A549 (cell line): ENCODE data around the gene EYA2. TPM values are rescaled to one million over a fixed set of nuclear protein-coding genes. Genes with fewer than 3 reads are reported as not detected.

Experiments
- ATAC-seq, 2 experiments: fragments of 200-7000 bp in 1 of 2; fragments of >200 bp in 1 of 2; cut with Nextera tagmentation in 1 of 2; cut with Tn5 transposase in 1 of 2; 3 replicates each; pipeline versions ENCODE4 v1.8.0 to v1.9.1; 2018 to 2020; ENCODE audit warnings: mild to moderate bottlenecking in 1 of 2, moderate library complexity in 1 of 2
- CTCF ChIA-PET: fragments of 300-600 bp; sonication (Branson Sonifier 250); formaldehyde crosslinking; extraction: SDS; loops from one replicate; lab custom pipeline; 2021; ENCODE audit warnings: antibody characterized with exemption, inconsistent platforms; lab: Yijun Ruan, JAX
- POLR2A ChIA-PET: fragments of 350-600 bp; formaldehyde crosslinking; extraction: SDS; loops from one replicate; lab custom pipeline; 2021; ENCODE audit warnings: antibody characterized with exemption, inconsistent platforms; lab: Yijun Ruan, JAX
- DNase-seq, 2 experiments: peaks; one replicate each; pipeline versions ENCODE4 v3.0.0 to v3.0.0-alpha.2; 2011 to 2016; ENCODE audit warnings: low read depth in 1 of 2, low spot score in 1 of 2
- FAIRE-seq: peaks from 2 replicates; lab custom pipeline; 2011; peaks lifted over from hg19 to GRCh38; lab: Jason Lieb, UNC
- H3K27ac ChIP-seq, 2 experiments: fragments of >200 bp; sonication (Bioruptor Twin); formaldehyde crosslinking; 3 replicates each; pipeline ENCODE4 v1.5.1; 2016 to 2017
- H3K4me1 ChIP-seq: fragments of >200 bp; sonication (Bioruptor Twin); formaldehyde crosslinking; 3 replicates; pipeline ENCODE4 v1.6.1; 2016
- H3K4me2 ChIP-seq: fragments of >200 bp; sonication (Bioruptor Twin); formaldehyde crosslinking; 3 replicates; pipeline ENCODE4 v1.6.1; 2016
- H3K4me3 ChIP-seq: fragments of >200 bp; sonication (Bioruptor Twin); formaldehyde crosslinking; 3 replicates; pipeline ENCODE4 v1.5.1; 2016
- H3K9me3 ChIP-seq: fragments of >200 bp; sonication (Bioruptor Twin); formaldehyde crosslinking; 3 replicates; pipeline ENCODE4 v1.6.1; 2016
- CHD2 ChIP-seq: fragments of 150-350 bp; IDR thresholded peaks from 2 replicates; pipeline ENCODE4 v1.6.1; 2014; ENCODE audit warnings: low read length; ENCODE audit not compliant: partially characterized antibody
- CHD4 ChIP-seq: fragments of 200-600 bp; sonication (generic); IDR thresholded peaks from 2 replicates; pipeline ENCODE4 v1.6.1; 2016; ENCODE audit warnings: antibody characterized with exemption, mild to moderate bottlenecking, borderline replicate concordance
- CTCF ChIP-seq: fragments of >200 bp; sonication (Bioruptor Twin); formaldehyde crosslinking; IDR thresholded peaks from 3 replicates; pipeline ENCODE4 v1.5.1; 2016
- E2F6 ChIP-seq: IDR thresholded peaks from 2 replicates; pipeline ENCODE4 v1.6.1; 2012; ENCODE audit warnings: low read depth, borderline replicate concordance
- FOXS1 ChIP-seq: fragments of 250-450 bp; sonication (Bioruptor Pico); IDR thresholded peaks from 2 replicates; pipeline ENCODE4 v1.5.0; 2020; ENCODE audit warnings: mild to moderate bottlenecking, moderate library complexity
- HDAC2 ChIP-seq: fragments of 200-600 bp; sonication (generic); IDR thresholded peaks from 2 replicates; pipeline ENCODE4 v1.6.1; 2016
- JUNB ChIP-seq: fragments of >200 bp; sonication (Bioruptor Twin); formaldehyde crosslinking; IDR thresholded peaks from 2 replicates; pipeline ENCODE4 v1.6.1; 2016
- MAX ChIP-seq: IDR thresholded peaks from 2 replicates; pipeline ENCODE4 v1.6.1; 2012
- PBX3 ChIP-seq: IDR thresholded peaks from 2 replicates; pipeline ENCODE4 v1.6.1; 2012
- RAD21 ChIP-seq, 2 experiments: fragments of >200 bp in 1 of 2; sonication (Bioruptor Twin) in 1 of 2; formaldehyde crosslinking in 1 of 2; IDR thresholded peaks in 1 of 2; conservative IDR thresholded peaks in 1 of 2; 2 replicates in 1 of 2; 3 replicates in 1 of 2; pipeline ENCODE4 v1.6.1; 2012 to 2018; ENCODE audit warnings: inconsistent platforms in 1 of 2
- RARB ChIP-seq: fragments of 250-450 bp; sonication (Bioruptor Pico); IDR thresholded peaks from 2 replicates; pipeline ENCODE4 v1.8.0; 2021; ENCODE audit warnings: mild to moderate bottlenecking, moderate library complexity
- RCOR1 ChIP-seq: fragments of 150-350 bp; IDR thresholded peaks from 2 replicates; pipeline ENCODE4 v1.6.1; 2014; ENCODE audit warnings: antibody characterized with exemption, low read length, low read depth
- RNF2 ChIP-seq: fragments of 200-600 bp; sonication (generic); IDR thresholded peaks from 2 replicates; pipeline ENCODE4 v1.6.1; 2016; ENCODE audit warnings: low read depth, mild to moderate bottlenecking, antibody characterized with exemption, moderate library complexity, borderline replicate concordance
- TFCP2L1 ChIP-seq: fragments of 250-450 bp; sonication (Bioruptor Pico); IDR thresholded peaks from 2 replicates; pipeline ENCODE4 v1.5.0; 2021; ENCODE audit warnings: mild to moderate bottlenecking
- TP53 ChIP-seq: fragments of 250-450 bp; sonication (Bioruptor Pico); IDR thresholded peaks from 2 replicates; pipeline ENCODE4 v1.5.0; 2021; ENCODE audit warnings: mild to moderate bottlenecking, moderate library complexity
- ZSCAN20 ChIP-seq: fragments of 250-450 bp; sonication (Bioruptor Pico); IDR thresholded peaks from 2 replicates; pipeline ENCODE4 v1.8.0; 2022; ENCODE audit warnings: mild to moderate bottlenecking, moderate library complexity
- WGBS: methylation state at CpG from one replicate; pipeline ENCODE4 v1.1.6; 2017; ENCODE audit errors: missing lambda C conversion rate; 5-methylcytosine and 5-hydroxymethylcytosine counted together
- polyA plus RNA-seq, 4 experiments: library from polyadenylated mRNA; depleted of rRNA in 3 of 4; stranded (reverse); fragments of >200 nt; fragmentation: RNase III in 1 of 4; extraction: RNeasy Plus Mini Kit Qiagen cat#74134 plus additional on column Dnase treatment in 1 of 4; gene quantifications; 2 replicates in 3 of 4; 3 replicates in 1 of 4; pipeline ENCODE4 v1.2.3, GENCODE V29; 2011 to 2017

Gene EYA2
- polyA plus RNA-seq, 2 of the 4 experiments (the other 2 are of a cell fraction), result 4.5 to 4.6 TPM

GRCh38 chr20:47215653-47216397, 321.2 kb downstream of the EYA2 start:
- Histone ChIP-seq H3K27ac (no peak overlapping the region), H3K4me2 (no peak overlapping the region), H3K4me3 (no peak overlapping the region), H3K9me3 (no peaks in the 10 kb centered on the region), H3K4me1 (no peaks in the 10 kb centered on the region)
- no peak for ATAC-seq
- no peak for TF ChIP-seq FOXS1 (CRISPR knock-in tag)
- TF ChIP-seq TFCP2L1 (CRISPR knock-in tag), result no peak
- TF ChIP-seq CTCF, result no peak
- no peak for TF ChIP-seq PBX3
- TF ChIP-seq RCOR1, result no peak
- 90% methylated on average over 10 of the region's 10 CpGs for WGBS
- DNase-seq, result no peak
- POLR2A ChIA-PET, result no interaction called here
- no peak for FAIRE-seq
- CTCF ChIA-PET, result interaction anchor here (1.5 to 6.7 kb wide), 3 partner anchors 10 to 457 kb away, joined by 3 to 30 read pairs (median 4); no protein-coding TSS in a partner anchor

- H3K4me1 ChIP-seq, result no peaks in the 10 kb centered on the region
- H3K27ac ChIP-seq, result no peak overlapping the region
- TF ChIP-seq RNF2 (no peak), TP53 (no peak), RAD21 (conservative IDR thresholded peaks at IDR 0.05 in 1 of 2, IDR thresholded peaks at IDR 0.05 in 1 of 2) (no peak), JUNB (no peak), MAX (no peak), PBX3 (no peak), CHD4 (no peak), HDAC2 (no peak), ZSCAN20 (no peak), RARB (CRISPR knock-in tag) (no peak), CHD2 (no peak), E2F6 (no peak)
- POLR2A ChIA-PET, result interaction anchor here (0.6 kb wide), 1 partner anchor 16 kb away, joined by 4 read pairs; no protein-coding TSS in a partner anchor
- H3K4me3 ChIP-seq, result no peak overlapping the region
- CTCF ChIA-PET, result interaction anchor here (0.8 to 6.7 kb wide), 7 partner anchors 11 to 464 kb away, joined by 3 to 30 read pairs (median 5); no protein-coding TSS in a partner anchor
- WGBS, result 93% methylated on average over 7 of the region's 7 CpGs
- no peaks in the 10 kb centered on the region for H3K9me3 ChIP-seq
- H3K4me2 ChIP-seq, result no peak overlapping the region
- DNase-seq (no peak), FAIRE-seq (no peak), ATAC-seq (no peak)
Observed at GRCh38 chr20:47216819-47217410, 322.3 kb downstream of the EYA2 start.
